ENCODE results near the gene CSAD.
A peak's percentile ranks its signal among the peaks of the same experiment; 100 is the strongest.

The CSAD gene

GRCh38 chr12:53198486-53199110 lies 17.9 kb upstream of the CSAD start:
- no peak for DNase-seq (ENCODE audit: low spot score)

- DNase-seq (ENCODE audit: low spot score): no peak
Measured at GRCh38 chr12:53197011-53197640, 16.4 kb upstream of the CSAD start.

- no peak for DNase-seq (ENCODE audit: low spot score)
Measured at GRCh38 chr12:53196486-53196885, 15.8 kb upstream of the CSAD start.

GRCh38 chr12:53195516-53196420 lies 15.0 kb upstream of the CSAD start:
- no peak for DNase-seq (ENCODE audit: low spot score)

- no peak for DNase-seq (ENCODE audit: low spot score)
Measured at GRCh38 chr12:53194973-53195372, 14.2 kb upstream of the CSAD start.

- DNase-seq (ENCODE audit: low spot score): no peak
Measured at GRCh38 chr12:53193985-53194716, 13.4 kb upstream of the CSAD start.

GRCh38 chr12:53193040-53193439 lies 12.3 kb upstream of the CSAD start:
- no peak for DNase-seq (ENCODE audit: low spot score)

GRCh38 chr12:53192531-53193021 lies 11.9 kb upstream of the CSAD start:
- no peak for DNase-seq (ENCODE audit: low spot score)

- DNase-seq (ENCODE audit: low spot score): no peak
Measured at GRCh38 chr12:53191885-53192530, 11.3 kb upstream of the CSAD start.

GRCh38 chr12:53191096-53191884 lies 10.6 kb upstream of the CSAD start:
- no peak for DNase-seq (ENCODE audit: low spot score)

- DNase-seq (ENCODE audit: low spot score): no peak
Measured at GRCh38 chr12:53190108-53190729, 9.5 kb upstream of the CSAD start.

- no peak for DNase-seq (ENCODE audit: low spot score)
Measured at GRCh38 chr12:53187145-53187899, 6.6 kb upstream of the CSAD start.

GRCh38 chr12:53186745-53187144 lies 6.0 kb upstream of the CSAD start:
- no peak for DNase-seq (ENCODE audit: low spot score)

- DNase-seq (ENCODE audit: low spot score): no peak
Measured at GRCh38 chr12:53185582-53186153, 4.9 kb upstream of the CSAD start.

- DNase-seq (ENCODE audit: low spot score): no peak
Measured at GRCh38 chr12:53184828-53185227, 4.1 kb upstream of the CSAD start.

- DNase-seq (ENCODE audit: low spot score): no peak
Measured at GRCh38 chr12:53182903-53183302, 2.2 kb upstream of the CSAD start.

- no peak for DNase-seq (ENCODE audit: low spot score)
Measured at GRCh38 chr12:53181935-53182334, 1.2 kb upstream of the CSAD start.

GRCh38 chr12:53180931-53181645 lies 363 bp upstream of the CSAD start:
- peak; percentile 66 for DNase-seq (ENCODE audit: low spot score)

All from COLO829 (cell line).